ENCODE results near the gene FAM53A. TPM values are rescaled to one million over a fixed set of nuclear protein-coding genes. Genes with fewer than 3 reads are reported as not detected.

FAM53A gene
- total RNA-seq, 4 donors from 2014 or later = 1.2 to 18.4 (median 4.9) TPM

DNA sequence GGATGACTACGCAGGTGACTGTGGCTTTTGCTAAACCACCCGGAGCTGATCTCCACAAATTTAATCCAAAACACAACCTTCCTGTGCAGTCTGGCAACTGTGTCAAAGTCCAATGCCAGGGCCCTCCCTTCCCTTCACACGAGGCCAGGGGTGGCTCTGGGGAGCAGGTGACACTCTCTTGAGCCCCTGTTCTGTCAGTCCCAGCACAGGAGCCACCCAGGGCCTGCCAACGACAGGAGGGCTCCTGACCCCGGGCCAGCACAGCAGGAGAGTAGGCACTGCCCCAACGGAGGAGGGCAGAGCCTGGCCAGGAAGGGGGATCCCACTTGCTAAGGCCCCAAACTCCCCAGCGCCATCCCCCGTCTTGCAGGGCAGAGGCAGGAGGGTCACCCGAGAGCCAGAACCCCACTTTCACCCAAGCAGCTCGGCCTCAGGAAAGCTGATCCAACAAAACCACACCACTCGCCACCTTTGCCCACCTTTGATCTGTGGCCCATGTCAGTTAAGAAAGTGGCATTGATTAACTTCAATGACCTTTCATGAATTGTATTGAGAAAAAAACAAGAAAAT, 44.7 kb downstream of the FAM53A start:
- Histone ChIP-seq H3K36me3 (no peaks in the 10 kb centered on the region), H3K4me1 (peaks cover 0 to 3% (median 0%) of the 10 kb centered on the region in 3 donors), H3K27ac (no peak overlapping the region), H3K9me3 (peaks cover 0 to 15% (median 0%) of the 10 kb centered on the region in 3 donors), H3K27me3 (peaks cover 22% of the 10 kb centered on the region), H3K4me3 (no peak overlapping the region)
- TF ChIP-seq EP300 (IDR thresholded peaks at IDR 0.05) = no peak
- TF ChIP-seq, protein P1, sequence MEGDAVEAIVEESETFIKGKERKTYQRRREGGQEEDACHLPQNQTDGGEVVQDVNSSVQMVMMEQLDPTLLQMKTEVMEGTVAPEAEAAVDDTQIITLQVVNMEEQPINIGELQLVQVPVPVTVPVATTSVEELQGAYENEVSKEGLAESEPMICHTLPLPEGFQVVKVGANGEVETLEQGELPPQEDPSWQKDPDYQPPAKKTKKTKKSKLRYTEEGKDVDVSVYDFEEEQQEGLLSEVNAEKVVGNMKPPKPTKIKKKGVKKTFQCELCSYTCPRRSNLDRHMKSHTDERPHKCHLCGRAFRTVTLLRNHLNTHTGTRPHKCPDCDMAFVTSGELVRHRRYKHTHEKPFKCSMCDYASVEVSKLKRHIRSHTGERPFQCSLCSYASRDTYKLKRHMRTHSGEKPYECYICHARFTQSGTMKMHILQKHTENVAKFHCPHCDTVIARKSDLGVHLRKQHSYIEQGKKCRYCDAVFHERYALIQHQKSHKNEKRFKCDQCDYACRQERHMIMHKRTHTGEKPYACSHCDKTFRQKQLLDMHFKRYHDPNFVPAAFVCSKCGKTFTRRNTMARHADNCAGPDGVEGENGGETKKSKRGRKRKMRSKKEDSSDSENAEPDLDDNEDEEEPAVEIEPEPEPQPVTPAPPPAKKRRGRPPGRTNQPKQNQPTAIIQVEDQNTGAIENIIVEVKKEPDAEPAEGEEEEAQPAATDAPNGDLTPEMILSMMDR (IDR thresholded peaks at IDR 0.05) = no peak
- no peak for TF ChIP-seq POLR2A (IDR thresholded peaks at IDR 0.05)
- no peak for TF ChIP-seq POLR2AphosphoS5 (IDR thresholded peaks at IDR 0.05)
- ATAC-seq = no peak
- 71 to 100% methylated on average over 1 of the region's 11 CpGs for WGBS, 2 donors (ENCODE audit: low coverage in 1 of 2)

- no peaks in the 10 kb centered on the region for H3K36me3 ChIP-seq
- H3K27me3 ChIP-seq = peaks cover 27% of the 10 kb centered on the region
- H3K27ac ChIP-seq = no peak overlapping the region
- no peak for ATAC-seq
- WGBS, 2 donors (ENCODE audit: low coverage in 1 of 2) = no CpG with 5 or more reads among the region's 11 CpGs
- H3K9me3 ChIP-seq = peaks cover 0 to 15% (median 0%) of the 10 kb centered on the region in 3 donors
- no peak for TF ChIP-seq EP300 (IDR thresholded peaks at IDR 0.05)
- TF ChIP-seq POLR2A (IDR thresholded peaks at IDR 0.05) = no peak
- TF ChIP-seq, protein P1 (IDR thresholded peaks at IDR 0.05) = no peak
- TF ChIP-seq POLR2AphosphoS5 (IDR thresholded peaks at IDR 0.05) = no peak
- no peak overlapping the region for H3K4me3 ChIP-seq
- H3K4me1 ChIP-seq = no peaks in the 10 kb centered on the region
These were observed 45.2 kb downstream of the FAM53A start for GRCh38 chr4:1638873-1639272.

DNA sequence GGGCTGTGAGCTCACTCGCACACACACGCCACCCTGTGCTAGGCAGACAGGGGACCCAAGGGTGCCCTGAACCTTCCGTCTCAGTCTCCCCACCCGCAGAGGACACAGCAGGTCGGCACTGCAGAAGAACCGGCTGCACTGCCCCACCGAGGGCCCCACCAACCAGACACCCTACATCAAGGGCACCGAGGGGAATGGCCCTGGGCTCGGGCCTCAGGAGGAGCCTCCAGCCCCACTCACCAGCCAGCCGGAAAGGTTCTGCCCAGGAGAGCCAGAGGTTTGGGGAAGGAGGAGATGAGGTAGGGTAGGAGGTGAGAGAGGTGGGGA, 45.9 kb downstream of the FAM53A start:
- H3K4me1 ChIP-seq = no peaks in the 10 kb centered on the region
- H3K27me3 ChIP-seq = peaks cover 29% of the 10 kb centered on the region
- no peak overlapping the region for H3K4me3 ChIP-seq
- TF ChIP-seq POLR2A (IDR thresholded peaks at IDR 0.05) = no peak
- TF ChIP-seq POLR2AphosphoS5 (IDR thresholded peaks at IDR 0.05) = no peak
- WGBS, 2 donors (ENCODE audit: low coverage in 1 of 2) = 100% methylated on average over 1 of the region's 10 CpGs; no CpG with 5 or more reads in 1 of the 2 donors
- no peak for ATAC-seq
- H3K36me3 ChIP-seq = no peaks in the 10 kb centered on the region
- H3K9me3 ChIP-seq = peaks cover 0 to 15% (median 0%) of the 10 kb centered on the region in 3 donors
- H3K27ac ChIP-seq = no peak overlapping the region

DNA sequence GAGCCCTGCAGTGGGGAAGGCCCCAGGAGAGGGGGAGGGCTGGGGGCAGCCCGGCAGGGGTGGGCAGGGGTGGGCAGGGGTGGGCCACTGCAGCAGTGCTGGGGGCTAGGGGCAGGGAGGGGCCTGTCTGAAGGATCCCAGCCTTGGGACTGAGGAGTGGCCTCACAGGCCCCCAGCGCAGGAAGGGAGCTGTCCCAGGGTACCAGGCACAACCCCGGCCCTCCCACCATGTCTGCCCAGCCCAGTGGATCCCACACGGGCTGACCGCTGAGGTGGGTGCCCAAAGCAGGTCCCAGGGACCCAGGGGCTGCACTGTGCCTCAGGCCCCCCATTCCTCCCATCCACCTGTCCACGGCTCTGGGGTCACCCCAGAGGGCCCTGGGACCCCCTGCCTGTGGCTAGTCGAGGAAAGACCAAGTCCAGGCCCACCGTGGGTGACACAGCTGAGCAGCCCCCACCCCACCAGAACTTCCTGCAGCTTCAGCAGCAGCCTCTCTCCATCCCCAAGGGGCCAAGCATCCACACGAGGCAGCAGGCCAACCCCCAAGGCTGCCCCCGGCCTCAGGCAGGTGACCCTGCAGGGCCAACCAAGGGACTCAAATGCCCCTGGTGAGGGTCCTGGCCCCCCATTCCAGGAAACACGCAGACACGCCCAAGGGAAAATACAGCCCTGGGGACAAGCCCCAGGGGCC, 46.4 kb downstream of the FAM53A start:
- Histone ChIP-seq H3K36me3 (no peaks in the 10 kb centered on the region), H3K9me3 (peaks cover 0 to 15% (median 0%) of the 10 kb centered on the region in 3 donors), H3K27me3 (peaks cover 29% of the 10 kb centered on the region), H3K4me1 (no peaks in the 10 kb centered on the region), H3K27ac (no peak overlapping the region), H3K4me3 (no peak overlapping the region)
- no peak for ATAC-seq
- WGBS, 2 donors (ENCODE audit: low coverage in 1 of 2) = no CpG with 5 or more reads among the region's 12 CpGs
- no peak for TF ChIP-seq POLR2A (IDR thresholded peaks at IDR 0.05)

DNA sequence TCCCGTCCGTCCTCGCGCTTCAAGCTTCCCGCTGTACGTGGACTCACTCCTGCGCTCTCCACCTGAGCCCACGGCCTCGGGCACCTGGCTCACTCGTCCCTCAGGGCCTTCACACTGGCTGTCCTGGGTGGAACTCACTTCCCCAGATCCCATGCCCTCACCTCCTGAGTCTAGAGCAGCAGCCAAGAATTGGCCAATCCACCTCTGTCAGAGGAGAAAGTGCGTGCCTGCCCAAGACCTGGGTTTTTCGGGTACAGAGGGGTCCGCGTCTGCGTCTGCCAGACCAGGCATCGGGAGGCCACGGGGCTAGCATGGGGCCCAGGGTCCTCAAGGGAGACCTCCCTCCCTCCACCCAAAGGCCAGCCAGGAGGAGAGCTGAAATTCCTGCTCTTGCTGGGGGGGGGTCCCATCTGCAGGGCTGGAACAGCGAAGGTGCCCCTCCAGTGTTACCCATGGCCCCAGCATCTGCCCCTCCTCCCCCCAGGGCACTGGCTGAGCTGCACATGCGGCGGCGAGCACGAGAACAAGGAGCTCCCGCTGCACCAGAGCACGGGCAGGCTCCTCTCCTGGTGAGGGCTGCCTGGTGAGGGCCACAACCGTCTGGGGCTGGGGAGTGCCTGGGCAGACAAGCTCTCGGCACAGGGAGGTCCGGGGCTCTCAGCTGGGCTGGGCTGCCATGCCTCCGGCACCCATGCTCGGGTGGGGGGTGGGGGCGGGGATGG, 47.5 kb downstream of the FAM53A start:
- peaks cover 29% of the 10 kb centered on the region for H3K27me3 ChIP-seq
- no peaks in the 10 kb centered on the region for H3K4me1 ChIP-seq
- peaks cover 0 to 15% (median 0%) of the 10 kb centered on the region in 3 donors for H3K9me3 ChIP-seq
- no peak overlapping the region for H3K4me3 ChIP-seq
- WGBS, 2 donors (ENCODE audit: low coverage in 1 of 2) = 100% methylated on average over 3 of the region's 30 CpGs; no CpG with 5 or more reads in 1 of the 2 donors
- H3K36me3 ChIP-seq = no peaks in the 10 kb centered on the region
- ATAC-seq = no peak
- TF ChIP-seq POLR2A (IDR thresholded peaks at IDR 0.05) = no peak
- no peak for TF ChIP-seq EP300 (IDR thresholded peaks at IDR 0.05)
- TF ChIP-seq POLR2AphosphoS5 (IDR thresholded peaks at IDR 0.05) = no peak
- TF ChIP-seq, protein P1 (IDR thresholded peaks at IDR 0.05) = no peak
- H3K27ac ChIP-seq = no peak overlapping the region

All from gastroesophageal sphincter (tissue), 4 donors.